Measurements from ENCODE around the gene ARHGEF11.
A peak's percentile ranks its signal among the peaks of the same experiment; 100 is the strongest.

The ARHGEF11 gene

DNA sequence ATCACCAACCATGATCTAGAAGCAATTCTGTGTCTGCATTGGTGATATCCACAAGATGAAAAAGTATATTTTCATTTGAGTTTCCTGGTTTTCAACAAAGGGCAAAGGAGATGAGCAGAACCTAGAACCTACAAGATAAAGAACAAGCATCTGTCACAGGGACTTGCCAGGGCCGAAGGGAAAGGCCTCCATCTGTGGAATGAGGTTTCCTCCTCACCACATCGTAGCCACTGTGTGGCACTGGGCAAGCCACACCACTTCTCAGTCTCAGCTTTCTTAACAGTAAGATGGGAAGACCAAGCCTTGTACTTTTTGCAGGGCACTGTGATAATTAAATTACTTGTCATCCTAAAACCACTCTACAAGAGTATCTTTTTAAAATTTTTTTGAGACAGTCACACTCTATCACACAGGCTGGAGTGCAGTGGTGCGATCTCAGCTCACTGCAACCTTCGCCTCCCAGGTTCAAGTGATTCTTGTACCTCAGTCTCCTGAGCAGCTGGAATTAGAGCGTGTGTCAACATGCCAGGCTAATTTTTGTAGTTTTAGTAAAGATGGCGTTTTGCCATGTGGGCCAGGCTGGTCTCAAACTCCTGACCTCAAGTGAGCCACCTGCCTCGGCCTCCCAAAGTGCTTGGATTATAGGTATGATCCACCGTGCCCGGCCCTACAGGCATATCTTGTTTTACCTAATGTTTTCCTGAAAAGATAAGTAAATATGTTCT is 45.8 kb downstream of the ARHGEF11 start:
- no peak for DNase-seq (ENCODE audit: low spot score)

DNA sequence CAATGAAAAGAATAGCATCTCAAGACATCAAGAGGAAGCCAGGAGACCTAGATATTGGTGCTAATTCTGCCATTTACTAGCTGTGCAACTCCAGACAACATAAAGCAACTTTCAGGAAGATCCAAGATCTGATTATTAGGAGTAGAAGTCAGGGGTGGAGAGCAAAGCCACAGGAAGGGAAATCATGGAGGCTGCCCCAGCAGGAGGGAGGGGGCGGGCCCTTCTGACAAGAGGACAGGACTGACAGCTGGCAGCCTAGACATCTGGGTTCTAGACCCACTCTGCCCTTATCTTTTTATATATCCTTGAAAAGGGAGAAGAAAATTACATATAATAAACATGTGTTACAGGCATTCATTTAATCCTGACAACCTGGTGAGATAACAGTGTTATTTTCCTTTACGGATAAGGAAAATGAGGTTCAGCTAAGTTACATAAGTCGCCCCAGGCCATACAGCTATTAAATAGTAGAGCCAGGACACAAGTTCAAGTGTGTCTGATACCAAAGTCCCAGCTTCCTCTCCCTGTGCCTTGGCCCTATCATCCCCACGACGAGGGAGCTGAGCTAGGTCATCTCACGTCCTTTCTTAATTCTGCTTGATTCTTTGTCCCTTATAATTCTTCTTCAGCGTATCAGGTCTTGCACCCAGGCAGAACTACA is 46.6 kb downstream of the ARHGEF11 start:
- DNase-seq (ENCODE audit: low spot score), result no peak

DNA sequence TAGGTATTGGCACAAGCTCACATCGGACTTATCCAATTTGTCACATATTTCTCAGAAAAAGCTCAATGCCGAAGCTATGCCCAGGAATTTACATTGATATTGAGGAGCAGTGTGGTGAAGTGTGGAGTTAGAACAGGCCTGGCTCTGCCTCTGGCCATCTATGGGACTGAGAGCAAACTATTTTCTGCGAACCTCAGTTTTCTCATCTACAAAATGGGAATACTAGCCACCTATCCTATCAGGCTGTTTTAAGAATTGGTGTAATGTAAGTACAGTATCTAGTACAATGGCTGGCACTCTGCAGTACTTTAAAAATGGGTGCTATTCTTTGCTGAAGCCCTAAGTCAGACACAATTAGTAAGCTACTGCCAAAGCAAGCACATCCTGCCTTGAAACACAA is 47.2 kb downstream of the ARHGEF11 start:
- no peak for DNase-seq (ENCODE audit: low spot score)

DNA sequence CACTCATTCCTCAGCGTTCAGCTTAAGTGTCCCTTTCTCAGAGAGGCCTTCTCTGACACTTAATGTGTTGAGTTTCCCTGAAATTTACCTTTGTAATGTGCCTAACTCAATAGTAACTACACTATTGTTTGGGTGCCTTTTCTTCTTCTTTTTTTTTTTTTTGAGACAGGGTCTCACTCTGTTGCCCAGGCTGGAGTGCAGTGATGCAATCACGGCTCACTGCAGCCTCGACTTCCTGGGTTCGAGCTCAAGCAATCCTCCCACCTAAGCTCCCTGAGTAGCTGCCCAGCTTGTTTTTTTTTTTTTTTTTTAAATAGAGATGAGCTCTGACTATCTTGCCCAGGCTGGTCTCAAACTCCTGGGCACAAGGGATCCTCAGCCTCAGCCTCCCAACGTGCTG is 50.1 kb downstream of the ARHGEF11 start:
- DNase-seq (ENCODE audit: low spot score), result no peak

DNA sequence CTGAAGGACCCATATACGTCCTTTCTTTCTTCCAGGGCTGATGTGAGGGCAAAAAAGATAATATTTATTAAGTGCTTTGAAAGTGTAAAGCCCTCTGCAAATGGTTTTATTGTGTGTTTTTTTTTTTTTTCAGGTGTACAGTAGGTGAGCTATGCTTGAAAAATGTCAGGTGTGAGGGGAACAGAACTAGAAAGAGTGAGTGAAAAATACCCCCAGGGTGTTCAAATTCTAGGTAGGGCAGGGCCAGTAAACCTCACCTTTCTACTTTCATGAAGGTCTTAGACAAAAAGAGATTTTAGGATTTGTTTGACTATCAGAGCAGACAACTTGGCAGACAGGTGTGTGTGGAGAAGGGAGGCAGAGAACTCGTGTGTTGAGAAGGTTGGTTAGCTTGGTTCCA is 51.3 kb downstream of the ARHGEF11 start:
- no peak for DNase-seq (ENCODE audit: low spot score)

DNA sequence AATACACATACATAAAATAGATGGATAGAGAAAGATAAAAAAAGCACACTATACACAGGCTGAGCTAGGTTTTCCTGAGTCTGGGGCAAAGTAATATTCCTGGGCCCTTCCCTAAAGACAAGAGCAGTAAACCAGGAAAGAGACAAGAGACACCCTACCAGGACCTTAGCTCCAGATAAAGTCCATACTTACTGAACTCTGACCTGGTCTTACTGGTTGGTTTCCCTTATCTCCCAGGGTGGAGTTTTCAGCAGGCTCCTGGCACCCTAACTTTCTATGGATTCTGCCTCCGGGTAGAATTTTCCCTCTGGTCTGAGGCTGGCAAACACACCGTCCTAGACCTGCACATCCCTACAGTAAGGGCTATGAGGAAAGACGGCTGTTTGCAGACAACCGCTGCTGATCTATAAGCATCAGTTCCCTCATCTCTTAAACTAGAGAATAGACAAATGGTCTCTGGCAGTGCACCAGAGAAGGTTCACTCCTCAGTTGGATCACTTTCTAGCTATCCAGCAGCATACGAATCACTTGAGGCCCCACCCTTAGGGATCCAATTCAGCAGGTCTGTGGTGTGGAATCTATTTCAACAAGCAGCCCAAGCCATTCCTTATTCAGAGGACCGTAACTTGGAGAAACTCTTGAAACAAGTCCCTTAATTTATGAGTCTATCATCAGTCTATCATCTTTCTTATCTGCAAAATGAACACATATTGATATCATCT is 52.0 kb downstream of the ARHGEF11 start:
- peak; percentile 25 for DNase-seq (ENCODE audit: low spot score)

DNA sequence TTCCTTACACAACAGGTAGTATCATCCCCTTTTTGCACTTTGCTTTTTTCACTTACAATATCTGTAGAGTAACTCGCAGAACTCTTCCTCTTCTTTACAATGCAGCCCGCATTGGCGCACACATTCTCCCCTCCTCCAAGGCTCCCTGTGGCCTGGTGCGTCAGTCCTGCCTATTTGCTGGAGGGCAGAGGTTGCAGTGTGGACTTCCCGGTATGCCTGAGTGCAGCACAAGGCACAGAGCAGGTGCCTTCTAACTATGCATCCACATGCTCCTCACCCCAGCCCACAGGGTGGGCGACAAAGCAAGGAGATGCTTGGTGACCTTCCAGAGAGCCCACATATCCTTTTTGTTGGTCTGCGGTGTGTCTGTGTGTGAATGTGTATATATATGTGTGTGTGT is 53.3 kb downstream of the ARHGEF11 start:
- DNase-seq (ENCODE audit: low spot score), result no peak

DNA sequence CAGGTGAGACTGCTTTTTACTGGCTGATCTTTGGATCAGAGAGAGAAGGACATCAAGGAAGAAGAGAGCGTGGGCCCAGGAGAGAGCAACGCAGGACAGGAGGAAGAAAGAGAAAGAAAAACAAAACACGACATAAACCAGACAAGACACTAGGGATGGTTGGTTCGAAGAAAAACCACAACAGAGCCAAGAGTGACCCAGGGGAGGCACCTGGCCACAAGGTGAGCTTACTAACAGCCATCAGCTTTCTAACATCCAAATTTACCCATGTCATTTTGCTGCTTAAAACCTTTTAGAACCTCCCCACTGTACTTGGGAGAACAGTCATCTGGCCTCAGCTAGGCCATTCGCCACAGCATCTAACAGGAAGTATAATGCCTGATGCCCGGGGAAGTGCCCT is 57.8 kb downstream of the ARHGEF11 start:
- no peak for DNase-seq (ENCODE audit: low spot score)

DNA sequence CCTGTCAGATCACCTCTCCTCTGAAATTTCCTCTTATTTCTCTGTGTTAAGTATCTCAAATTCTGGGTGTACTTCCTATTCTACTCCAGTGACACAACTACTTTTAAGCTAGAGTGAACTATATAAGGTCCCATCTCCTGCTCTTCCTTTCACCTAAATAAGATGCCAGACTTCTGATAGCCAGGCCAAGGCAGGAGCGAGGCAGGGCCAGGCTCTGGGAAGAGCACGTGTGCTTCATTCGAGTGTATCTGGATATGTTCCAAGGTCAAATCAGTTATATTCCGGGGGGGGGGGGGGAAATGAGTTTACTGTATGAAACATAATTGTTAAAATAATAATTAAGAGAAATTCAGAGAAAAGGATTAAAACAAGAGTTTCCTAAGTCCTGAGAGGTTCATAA is 65.0 kb downstream of the ARHGEF11 start:
- DNase-seq (ENCODE audit: low spot score), result no peak

DNA sequence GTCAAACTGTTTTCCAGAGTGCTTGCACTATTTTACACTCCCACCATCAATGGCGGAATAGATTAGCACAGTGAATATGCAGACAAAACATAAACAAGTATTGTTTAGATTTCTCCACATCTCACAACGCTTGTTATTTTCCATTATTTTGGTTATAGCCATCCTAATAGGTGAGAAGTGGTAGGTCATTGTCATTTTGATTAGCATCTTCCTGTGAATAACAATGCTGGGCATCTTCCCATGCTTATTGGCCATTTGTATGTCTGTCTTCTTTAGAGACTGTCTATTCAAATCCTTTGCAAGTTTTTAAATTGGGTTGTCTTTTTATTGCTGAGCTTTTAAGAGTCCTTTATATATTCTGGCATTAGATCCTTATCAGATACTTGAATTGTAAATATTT is 70.5 kb downstream of the ARHGEF11 start:
- no peak for DNase-seq (ENCODE audit: low spot score)

DNA sequence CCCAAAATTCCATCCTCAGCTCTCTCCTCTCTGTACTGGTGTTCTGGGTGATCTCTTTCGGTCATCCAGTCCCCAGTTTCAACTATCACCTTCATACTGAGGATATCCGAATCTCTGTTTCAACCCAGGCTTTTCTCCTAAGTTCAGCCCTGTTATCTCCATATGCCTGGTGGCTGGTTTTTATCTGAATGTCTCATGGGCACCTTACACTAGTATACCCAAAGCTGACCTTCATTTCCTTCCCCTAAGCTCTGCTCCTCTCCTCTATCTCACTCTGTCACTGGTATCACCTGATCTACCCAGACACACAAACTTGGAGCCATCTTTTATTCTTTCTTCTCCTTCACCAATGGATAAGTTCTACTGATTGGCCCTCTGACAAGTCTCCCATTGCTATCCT is 72.1 kb downstream of the ARHGEF11 start:
- no peak for DNase-seq (ENCODE audit: low spot score)

DNA sequence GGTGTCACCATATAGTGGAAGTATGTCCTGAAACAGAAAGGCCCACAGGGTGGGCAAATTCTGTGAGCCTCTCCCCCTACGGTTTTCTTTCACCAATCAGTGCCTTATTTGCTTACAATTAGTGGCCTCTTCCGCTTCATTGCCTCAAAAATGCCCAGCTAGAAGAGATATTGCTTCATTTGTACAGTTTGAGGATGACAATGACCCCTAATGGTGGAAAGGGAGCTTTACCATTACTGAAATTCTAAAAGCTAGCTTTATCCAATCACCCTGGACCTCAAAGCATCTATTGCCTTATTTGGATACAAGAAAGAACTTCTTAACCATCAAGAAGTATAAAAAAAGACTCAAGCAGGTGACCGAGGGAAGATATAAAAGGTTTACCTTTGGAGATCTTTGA is 75.5 kb downstream of the ARHGEF11 start:
- DNase-seq (ENCODE audit: low spot score), result no peak

DNA sequence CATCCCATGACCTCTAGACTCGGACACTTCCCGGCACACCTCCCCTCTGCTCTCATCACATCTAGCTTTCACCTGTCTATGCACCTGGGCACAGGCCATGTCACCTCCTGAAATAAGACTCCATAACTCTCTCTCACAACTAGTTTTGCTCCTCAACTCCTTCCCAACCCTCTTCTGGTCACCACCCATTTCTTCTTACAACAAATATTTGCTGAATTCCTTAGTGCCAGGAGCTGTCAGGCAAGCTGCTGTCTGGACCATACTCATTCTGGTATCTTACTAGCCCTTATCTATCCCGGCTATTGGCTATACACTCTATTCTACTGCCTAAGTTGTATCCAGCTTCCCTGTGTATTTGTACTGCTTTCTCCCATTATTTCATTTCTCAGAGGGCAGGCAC is 76.0 kb downstream of the ARHGEF11 start:
- no peak for DNase-seq (ENCODE audit: low spot score)

DNA sequence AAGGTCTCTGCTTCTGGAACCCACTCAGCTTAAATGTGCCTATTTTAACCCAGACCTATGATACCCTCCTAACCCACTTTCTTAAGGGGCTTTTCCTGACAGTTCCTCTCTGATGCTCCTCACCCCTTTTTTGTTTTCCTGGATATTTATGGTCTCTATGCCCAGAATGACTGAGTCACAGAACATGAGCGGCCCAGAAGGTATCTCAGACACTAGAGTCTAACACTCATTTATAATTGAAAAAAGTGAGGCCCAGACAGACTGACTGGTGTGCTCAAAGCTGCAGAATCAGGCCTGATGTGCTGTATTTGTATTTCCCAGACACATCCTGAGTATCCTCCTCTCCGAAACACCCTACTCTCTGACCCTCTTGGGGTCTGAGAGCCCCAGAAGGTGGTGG is 81.1 kb downstream of the ARHGEF11 start:
- peak; percentile 38 for DNase-seq (ENCODE audit: low spot score)

DNA sequence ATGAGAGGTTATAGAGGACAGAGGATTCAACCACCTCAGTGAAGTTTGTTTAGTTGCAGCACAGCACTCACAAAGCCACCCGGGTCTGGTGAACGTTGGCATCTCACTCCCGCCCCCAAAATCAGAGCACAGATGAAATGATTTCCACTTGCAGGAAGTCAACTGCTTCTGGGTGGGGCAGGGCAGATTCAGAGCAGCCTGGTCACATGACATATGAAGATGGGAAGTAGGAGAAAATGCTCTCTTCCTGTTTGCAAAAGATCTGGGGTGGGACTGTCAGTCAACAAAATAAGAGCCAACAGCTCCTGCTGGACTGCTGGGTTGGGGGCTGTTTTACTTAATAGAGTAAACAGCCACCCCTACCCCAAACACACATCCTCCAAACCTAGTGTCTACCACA is 81.9 kb downstream of the ARHGEF11 start:
- peak; percentile 27 for DNase-seq (ENCODE audit: low spot score)

DNA sequence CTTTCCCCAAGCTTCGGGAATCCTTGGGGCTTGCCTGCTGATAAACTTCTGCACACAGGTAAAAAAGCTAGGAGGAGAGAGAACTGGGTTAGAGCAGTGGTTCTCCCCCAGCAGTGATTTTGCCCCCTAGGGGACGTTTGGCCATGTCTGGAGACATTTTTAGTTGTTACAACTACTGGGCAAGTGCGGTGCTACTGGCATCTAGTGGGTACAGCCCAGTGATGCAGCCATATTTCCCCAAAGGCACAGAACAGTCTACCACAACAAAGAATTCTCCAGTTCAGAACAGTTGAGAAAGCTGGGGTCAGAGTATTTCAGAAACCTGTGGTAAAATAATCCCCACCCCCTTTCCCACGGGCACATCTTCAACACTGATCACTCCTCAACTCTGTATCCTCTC is 83.8 kb downstream of the ARHGEF11 start:
- DNase-seq (ENCODE audit: low spot score), result no peak

DNA sequence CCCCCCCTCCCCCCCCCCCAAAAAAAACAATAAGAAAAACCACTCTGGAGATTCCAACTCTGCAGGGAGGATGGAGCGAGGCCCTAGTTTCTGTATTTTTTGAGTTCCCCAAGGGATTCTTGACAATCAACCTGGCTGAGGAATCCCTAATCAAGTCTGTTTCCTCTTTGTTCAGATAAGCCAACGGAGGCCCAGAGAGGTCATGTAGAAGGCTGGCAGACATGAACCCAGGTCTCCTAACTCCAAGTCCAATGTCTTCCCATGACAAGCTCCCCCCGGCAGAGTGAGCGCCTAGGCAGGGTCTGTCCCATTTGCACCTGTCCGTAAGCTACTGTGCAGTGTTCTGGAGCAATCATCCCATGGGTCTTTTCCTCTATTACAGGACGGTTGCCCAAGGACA is 85.6 kb downstream of the ARHGEF11 start:
- no peak for DNase-seq (ENCODE audit: low spot score)

DNA sequence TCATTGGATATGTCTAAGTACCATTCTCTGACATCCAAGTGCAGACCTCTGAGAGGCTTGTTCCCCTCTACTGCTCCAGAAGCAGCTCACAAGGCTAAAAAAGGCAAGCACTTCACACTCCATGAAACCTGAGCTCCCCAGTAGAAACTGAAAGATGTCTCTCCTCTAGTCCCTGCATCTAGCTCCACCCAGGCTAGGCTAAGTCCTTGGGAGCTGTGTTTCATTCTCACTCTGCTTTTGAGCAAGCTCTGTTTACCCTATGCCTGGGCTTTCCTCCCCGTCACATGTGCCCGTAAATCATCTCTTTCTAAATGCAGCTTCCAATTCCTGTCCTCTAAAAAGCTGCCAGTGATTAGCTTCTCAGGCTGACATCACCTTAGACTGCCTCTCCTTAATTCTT is 86.1 kb downstream of the ARHGEF11 start:
- DNase-seq (ENCODE audit: low spot score), result no peak

DNA sequence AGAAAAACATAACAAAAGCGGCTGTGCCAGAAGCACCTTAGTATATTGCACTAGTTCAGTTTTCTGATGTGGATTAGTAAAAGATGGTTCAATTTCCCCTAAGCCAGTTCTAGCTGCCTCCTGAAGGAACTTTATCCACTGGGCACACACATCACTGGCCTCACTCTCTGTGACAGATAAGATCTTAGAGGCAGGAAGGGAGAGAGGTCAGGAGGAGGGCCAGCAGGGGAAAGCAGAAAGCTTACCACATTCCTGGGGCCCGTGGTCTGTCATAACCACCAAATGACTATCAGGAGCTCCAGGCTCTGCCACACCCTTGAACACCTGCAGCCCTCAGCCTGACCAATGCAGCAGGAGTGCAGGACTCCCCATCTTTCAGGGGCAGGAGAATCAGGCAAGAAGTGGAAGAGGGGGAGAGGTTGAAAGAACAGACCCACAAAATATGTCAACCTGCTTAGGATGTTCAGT is 87.3 kb downstream of the ARHGEF11 start:
- DNase-seq (ENCODE audit: low spot score), result no peak

DNA sequence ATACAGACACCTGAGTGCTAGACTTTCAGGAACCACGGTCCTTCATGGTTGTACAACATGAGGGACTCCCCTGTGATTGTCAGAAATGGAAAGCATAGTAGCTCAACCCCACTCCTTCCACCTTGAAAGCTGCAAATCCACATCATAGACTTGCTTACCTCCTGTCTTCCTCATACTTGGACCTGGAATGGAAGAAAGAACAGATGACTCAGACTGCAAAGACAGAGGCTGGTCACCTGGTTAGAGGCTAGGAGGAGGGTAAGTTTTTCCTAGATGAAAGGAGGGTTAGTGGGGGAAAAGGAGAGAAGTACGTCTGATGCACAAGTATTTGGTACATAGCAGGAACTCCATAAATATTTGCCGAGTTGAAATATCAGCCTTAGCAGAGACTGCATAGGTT is 87.9 kb downstream of the ARHGEF11 start:
- DNase-seq (ENCODE audit: low spot score), result no peak

DNA sequence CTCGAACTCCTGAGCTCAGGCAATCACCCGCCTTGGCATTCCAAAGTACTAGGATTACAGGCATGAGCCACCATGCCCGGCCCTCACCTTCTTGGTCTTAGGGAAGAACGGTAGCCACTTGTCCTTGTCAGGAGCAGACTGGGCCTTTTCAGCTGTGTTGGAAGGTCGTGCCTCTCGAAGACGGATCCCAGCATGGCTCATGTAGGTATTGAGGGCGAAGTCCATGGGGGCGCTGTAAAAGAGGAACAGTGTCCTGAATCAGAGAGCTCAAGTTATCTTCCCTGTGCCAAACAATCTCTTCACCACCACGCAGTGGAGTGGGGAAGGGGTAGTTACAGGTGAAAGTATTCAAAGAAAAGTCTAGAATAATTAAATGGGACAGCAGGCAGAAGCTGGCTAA is 89.2 kb downstream of the ARHGEF11 start:
- no peak for DNase-seq (ENCODE audit: low spot score)

DNA sequence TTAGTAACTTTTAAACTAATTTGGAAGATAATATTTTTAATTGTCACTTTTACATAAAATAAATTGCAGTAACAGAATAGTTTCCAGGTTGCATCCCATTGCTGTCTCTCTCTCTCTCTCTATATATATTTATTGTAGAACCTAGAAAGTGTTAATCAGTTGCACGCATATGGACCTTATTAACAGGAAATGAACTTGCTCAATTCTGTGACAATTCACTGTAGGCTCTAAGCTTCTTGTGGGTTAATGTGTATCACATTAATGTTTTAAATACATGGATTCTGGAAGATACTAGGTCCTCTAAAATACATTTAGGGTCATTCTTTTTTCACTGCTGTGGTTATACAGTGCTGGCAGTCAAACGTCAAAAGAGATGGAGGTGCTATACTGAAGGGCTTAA is 92.0 kb downstream of the ARHGEF11 start:
- no peak for DNase-seq (ENCODE audit: low spot score)

DNA sequence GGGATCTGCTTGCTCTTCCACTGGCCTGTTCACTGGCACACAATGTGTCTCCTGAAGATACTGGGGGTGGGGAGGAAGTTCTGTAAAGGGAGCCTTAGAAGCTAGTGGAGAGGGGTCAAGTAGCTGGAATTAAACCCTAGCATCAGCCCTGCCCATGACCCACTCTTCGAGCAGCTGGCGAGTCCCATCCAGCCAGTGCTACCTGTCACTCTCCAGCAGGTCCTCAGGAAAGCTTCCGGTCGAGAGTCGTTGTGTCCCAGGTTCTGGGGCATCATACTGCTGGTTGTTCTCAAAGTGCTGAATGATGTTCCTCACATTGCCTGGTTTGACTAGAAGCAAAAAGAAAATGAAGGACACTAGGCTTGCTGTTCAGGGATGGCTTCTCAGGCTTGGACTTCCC is 94.2 kb downstream of the ARHGEF11 start:
- no peak for DNase-seq (ENCODE audit: low spot score)
